PC-3 (cell line): ENCODE results near the gene HAPLN2. TPM values are rescaled to one million over a fixed set of nuclear protein-coding genes. Genes with fewer than 3 reads are reported as not detected.

Experiments
- ATAC-seq: fragments of 200-7000 bp; cut with Tn5 transposase; 2 replicates; pipeline ENCODE4 v1.9.1; 2020; ENCODE audit warnings: mild to moderate bottlenecking, moderate library complexity
- BruUV-seq: library from RNA; stranded (reverse); fragments of 400-500 nt; replicated peaks from 2 replicates; lab custom pipeline; 2021; lab: Mats Ljungman, UMichigan
- CTCF ChIA-PET: fragments of 300-600 bp; sonication (Branson Sonifier 250); formaldehyde crosslinking; loops from one replicate; lab custom pipeline; 2022; ENCODE audit warnings: antibody characterized with exemption; lab: Charles Lee
- POLR2A ChIA-PET: fragments of 300-600 bp; sonication (Branson Sonifier 250); formaldehyde crosslinking; loops from one replicate; lab custom pipeline; 2022; ENCODE audit warnings: antibody characterized with exemption; ENCODE audit not compliant: unreplicated experiment; lab: Charles Lee
- DNase-seq: peaks from one replicate; pipeline ENCODE4 v3.0.0-alpha.2; 2015
- H2AFZ ChIP-seq: fragments of 300-600 bp; sonication (generic); 2 replicates; pipeline ENCODE4 v1.6.0; 2016; ENCODE audit warnings: antibody characterized with exemption, low read length
- H3F3A ChIP-seq: fragments of 300-600 bp; sonication (generic); one replicate; pipeline ENCODE4 v1.6.0; 2017; ENCODE audit warnings: antibody characterized with exemption, low read length, control low read depth, mild to moderate bottlenecking; ENCODE audit not compliant: unreplicated experiment
- H3K27ac ChIP-seq: fragments of 300-600 bp; sonication (generic); 2 replicates; pipeline ENCODE4 v1.5.1; 2016; ENCODE audit warnings: mild to moderate bottlenecking, low read length
- H3K27me3 ChIP-seq: fragments of 300-600 bp; sonication (generic); 2 replicates; pipeline ENCODE4 v1.6.1; 2016; ENCODE audit warnings: low read length, mixed read lengths
- H3K36me3 ChIP-seq: fragments of 300-600 bp; sonication (generic); 2 replicates; pipeline ENCODE4 v1.6.1; 2016; ENCODE audit warnings: low read depth, mixed run types, low read length, mixed read lengths
- H3K4me1 ChIP-seq: fragments of 300-600 bp; sonication (generic); 2 replicates; pipeline ENCODE4 v1.5.1; 2016; ENCODE audit warnings: low read length; ENCODE audit not compliant: insufficient read depth
- H3K4me2 ChIP-seq: fragments of 300-600 bp; sonication (generic); 2 replicates; pipeline ENCODE4 v1.6.0; 2016; ENCODE audit warnings: low read length
- H3K4me3 ChIP-seq: fragments of 300-600 bp; sonication (generic); 2 replicates; pipeline ENCODE4 v1.5.1; 2016; ENCODE audit warnings: mild to moderate bottlenecking, low read length, mixed read lengths
- H3K79me2 ChIP-seq: fragments of 300-600 bp; sonication (generic); 2 replicates; pipeline ENCODE4 v1.6.1; 2017; ENCODE audit warnings: low read length, mixed read lengths
- H3K9ac ChIP-seq: fragments of 300-600 bp; sonication (generic); 2 replicates; pipeline ENCODE4 v1.6.0; 2016; ENCODE audit warnings: mild to moderate bottlenecking, low read length
- H3K9me2 ChIP-seq: fragments of 300-600 bp; sonication (generic); replicated peaks from 2 replicates; pipeline ENCODE4 v1.6.1; 2016; ENCODE audit warnings: mixed run types, low read length, mixed read lengths
- H3K9me3 ChIP-seq: fragments of 300-600 bp; sonication (generic); 2 replicates; pipeline ENCODE4 v1.6.1; 2016; ENCODE audit warnings: low read length, mixed read lengths
- H4K20me1 ChIP-seq: fragments of 300-600 bp; sonication (generic); 2 replicates; pipeline ENCODE4 v1.6.1; 2016; ENCODE audit warnings: low read length, mixed read lengths
- CTCF ChIP-seq: fragments of 300-600 bp; sonication (generic); conservative IDR thresholded peaks from 2 replicates; pipeline ENCODE4 v1.5.1; 2017; ENCODE audit warnings: antibody characterized with exemption, low read depth, mild to moderate bottlenecking, low read length
- EZH2 ChIP-seq: fragments of 300-600 bp; sonication (generic); IDR thresholded peaks from one replicate; pipeline ENCODE4 v1.6.1; 2017; ENCODE audit warnings: antibody characterized with exemption, mild to moderate bottlenecking, low read length; ENCODE audit not compliant: unreplicated experiment
- EZH2phosphoT487 ChIP-seq: fragments of 300-600 bp; sonication (generic); IDR thresholded peaks from 2 replicates; pipeline ENCODE4 v1.6.1; 2018; ENCODE audit warnings: mild to moderate bottlenecking, antibody characterized with exemption, low read length, borderline replicate concordance
- intact Hi-C: fragments of 100-400 bp; cut with micrococcal nuclease; formaldehyde crosslinking; loops from 2 replicates; pipeline ENCODE4 v1.9.0; 2023
- total RNA-seq: library from RNA; depleted of rRNA; stranded (reverse); fragments of >200 nt; gene quantifications from 2 replicates; pipeline ENCODE4 v1.2.3, GENCODE V29; 2014

Gene HAPLN2
- total RNA-seq, 1 experiment from 2014 or later: 1.1 TPM

DNA sequence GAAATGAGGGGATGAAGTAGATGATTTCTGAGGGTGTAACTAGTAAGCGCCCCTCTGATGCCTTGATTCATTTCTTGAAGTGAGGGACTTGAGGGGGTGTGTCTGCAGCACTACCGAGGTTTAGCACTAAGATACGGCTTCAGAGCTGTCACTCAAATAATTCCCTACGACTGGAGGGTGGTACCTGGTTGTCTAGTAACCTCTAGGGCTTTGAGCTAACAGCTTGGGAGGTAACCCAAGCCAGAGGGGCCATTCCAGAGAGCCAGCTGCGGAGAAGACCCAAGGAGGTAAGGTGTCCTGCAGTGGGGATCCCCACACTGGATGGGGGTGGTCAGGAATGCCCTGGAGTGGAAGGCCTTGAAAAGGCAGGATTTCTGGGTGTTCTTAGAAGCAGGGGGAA lies 39.7 kb upstream of the HAPLN2 start, which contains the start of gene TTC24:
Gene TTC24, plus strand, starts transcription at position 252 of the 400 bp plus-strand sequence. CDS start 1,642 bp downstream, outside the sequence.
- no peak for DNase-seq
- Histone ChIP-seq H4K20me1 (no peaks in the 10 kb centered on the region), H3K27ac (no peak within 1 kb of the TSS), H3K9me3 (no peaks in the 10 kb centered on the region), H3F3A (no peaks in the 10 kb centered on the region), H3K9me2 (no peaks in the 10 kb centered on the region), H3K4me2 (no peak within 1 kb of the TSS), H2AFZ (no peak within 1 kb of the TSS), H3K79me2 (no peaks in the 10 kb centered on the region), H3K9ac (no peak within 1 kb of the TSS), H3K36me3 (no peaks in the 10 kb centered on the region), H3K4me3 (no peak within 1 kb of the TSS), H3K4me1 (no peaks in the 10 kb centered on the region), H3K27me3 (no peaks in the 10 kb centered on the region)
- TF ChIP-seq EZH2phosphoT487 (no peak), EZH2 (no peak), CTCF (no peak)
- ChIA-PET POLR2A (no interaction called here), CTCF (no interaction called here)
- intact Hi-C loops: no loop called here
- no TSS peak for BruUV-seq
- ATAC-seq: no peak

GRCh38 chr1:156581661-156582387 lies 37.4 kb upstream of the HAPLN2 start:
- Histone ChIP-seq H3K9me2 (no peaks in the 10 kb centered on the region), H3K36me3 (no peaks in the 10 kb centered on the region), H3F3A (no peaks in the 10 kb centered on the region), H3K27ac (no peak overlapping the region), H3K4me1 (no peaks in the 10 kb centered on the region), H3K9ac (no peak overlapping the region), H3K79me2 (no peaks in the 10 kb centered on the region), H2AFZ (no peak overlapping the region), H3K4me2 (no peak overlapping the region), H3K9me3 (no peaks in the 10 kb centered on the region), H3K27me3 (no peaks in the 10 kb centered on the region), H4K20me1 (no peaks in the 10 kb centered on the region), H3K4me3 (no peak overlapping the region)
- DNase-seq: no peak
- no peak for ATAC-seq
- POLR2A ChIA-PET: no interaction called here
- no TSS peak for BruUV-seq
- TF ChIP-seq CTCF (no peak), EZH2 (no peak), EZH2phosphoT487 (no peak)
- intact Hi-C loops: no loop called here
- CTCF ChIA-PET: no interaction called here

GRCh38 chr1:156582388-156583017 lies 36.7 kb upstream of the HAPLN2 start:
- no peak overlapping the region for H3K9ac ChIP-seq
- H3K4me3 ChIP-seq: no peak overlapping the region
- ATAC-seq (no peak), DNase-seq (no peak)
- intact Hi-C loops: no loop called here
- H3K9me3 ChIP-seq: no peaks in the 10 kb centered on the region
- no peaks in the 10 kb centered on the region for H3K9me2 ChIP-seq
- BruUV-seq: no TSS peak
- no peak overlapping the region for H3K27ac ChIP-seq
- ChIA-PET POLR2A (no interaction called here), CTCF (no interaction called here)
- no peak overlapping the region for H2AFZ ChIP-seq
- H4K20me1 ChIP-seq: no peaks in the 10 kb centered on the region
- no peak for TF ChIP-seq EZH2
- no peak for TF ChIP-seq CTCF
- TF ChIP-seq EZH2phosphoT487: no peak
- H3K4me2 ChIP-seq: no peak overlapping the region
- H3K79me2 ChIP-seq: no peaks in the 10 kb centered on the region
- H3K36me3 ChIP-seq: no peaks in the 10 kb centered on the region
- H3F3A ChIP-seq: no peaks in the 10 kb centered on the region
- no peaks in the 10 kb centered on the region for H3K27me3 ChIP-seq
- H3K4me1 ChIP-seq: no peaks in the 10 kb centered on the region
